PFSK-1 (cell line): Measurements from ENCODE around the gene PHACTR1.

Experiments
- POLR2AphosphoS5 ChIP-seq: IDR thresholded peaks from 2 replicates; pipeline ENCODE4 v1.6.1; 2012; ENCODE audit warnings: low read depth, mild to moderate bottlenecking, control low read depth, low read length, moderate library complexity
- REST ChIP-seq, 2 experiments: IDR thresholded peaks; 2 replicates each; pipeline versions ENCODE4 v1.6.1 to v1.8.0; 2011 to 2012; ENCODE audit warnings: low read depth in 2 of 2, low read length in 2 of 2, control low read depth in 1 of 2, inconsistent platforms in 1 of 2, mild to moderate bottlenecking in 1 of 2, moderate library complexity in 1 of 2; ENCODE audit not compliant: insufficient read depth in 1 of 2
- SIN3A ChIP-seq: IDR thresholded peaks from 2 replicates; pipeline ENCODE4 v1.6.1; 2012; ENCODE audit warnings: mild to moderate bottlenecking, low read length, moderate library complexity, borderline replicate concordance; ENCODE audit not compliant: insufficient read depth
- TAF1 ChIP-seq: IDR thresholded peaks from 2 replicates; pipeline ENCODE4 v1.6.1; 2012; ENCODE audit warnings: low read length, control low read depth, borderline replicate concordance; ENCODE audit not compliant: insufficient read depth

GRCh38 chr6:13302291-13302690 is 585.7 kb downstream of the PHACTR1 start:
- TF ChIP-seq POLR2AphosphoS5, result no peak
- TF ChIP-seq TAF1, result no peak
- no peak for TF ChIP-seq REST (IDR thresholded peaks at IDR 0.05; ENCODE audit: insufficient read depth in 1 of 2, low read depth in 2 of 2, low read length in 2 of 2)
- TF ChIP-seq SIN3A, result no peak
